Neutrophil (primary cell): ENCODE results near the gene KLK15.

ENCODE experiments used
- H3K27ac ChIP-seq: fragments of 200-600 bp; sonication (generic); 2 replicates; pipeline ENCODE4 v1.5.1; 2016; ENCODE audit warnings: mild to moderate bottlenecking, moderate library complexity
- H3K27me3 ChIP-seq: fragments of 200-600 bp; sonication (generic); 2 replicates; pipeline ENCODE4 v1.6.0; 2016; ENCODE audit warnings: mild to moderate bottlenecking
- H3K36me3 ChIP-seq: fragments of 200-600 bp; sonication (generic); 2 replicates; pipeline ENCODE4 v1.5.1; 2017
- H3K4me1 ChIP-seq, 2 experiments: fragments of 200-600 bp in 1 of 2; sonication (generic) in 1 of 2; 1 replicate in 1 of 2; 2 replicates in 1 of 2; pipeline versions ENCODE4 v1.5.1 to v1.6.1; 2013 to 2016; ENCODE audit warnings: low read depth in 1 of 2, low read length in 1 of 2, mild to moderate bottlenecking in 1 of 2, moderate library complexity in 1 of 2; ENCODE audit not compliant: control insufficient read depth in 1 of 2, insufficient read depth in 1 of 2
- H3K4me3 ChIP-seq, 2 experiments: fragments of 200-600 bp in 1 of 2; sonication (generic) in 1 of 2; 1 replicate in 1 of 2; 2 replicates in 1 of 2; pipeline ENCODE4 v1.5.1; 2013 to 2016; ENCODE audit warnings: low read depth in 1 of 2, low read length in 1 of 2, mild to moderate bottlenecking in 1 of 2, moderate library complexity in 1 of 2
- H3K9me3 ChIP-seq: fragments of 200-600 bp; sonication (generic); 2 replicates; pipeline ENCODE4 v1.5.1; 2016
- CTCF ChIP-seq: fragments of 200-600 bp; sonication (generic); IDR thresholded peaks from 2 replicates; pipeline ENCODE4 v1.5.1; 2016; ENCODE audit warnings: antibody characterized with exemption

Gene KLK15

GRCh38 chr19:50826492-50827240 lies 6.7 kb downstream of the KLK15 start:
- Histone ChIP-seq H3K9me3 (no peaks in the 10 kb centered on the region), H3K4me1 (no peaks in the 10 kb centered on the region), H3K4me3 (no peak overlapping the region), H3K36me3 (no peaks in the 10 kb centered on the region), H3K27me3 (peaks cover 51% of the 10 kb centered on the region), H3K27ac (no peak overlapping the region)
- TF ChIP-seq CTCF: no peak

- H3K27me3 ChIP-seq: peaks cover 65% of the 10 kb centered on the region
- no peaks in the 10 kb centered on the region for H3K36me3 ChIP-seq
- no peak within 1 kb of the TSS for H3K4me3 ChIP-seq
- no peak for TF ChIP-seq CTCF
- no peaks in the 10 kb centered on the region for H3K9me3 ChIP-seq
- H3K27ac ChIP-seq: no peak within 1 kb of the TSS
- no peaks in the 10 kb centered on the region for H3K4me1 ChIP-seq
Measured at GRCh38 chr19:50823389-50824042, 9.9 kb downstream of the KLK15 start, which contains the start of gene KLK1. Gene KLK1 (minus strand): TSS chr19:50823787. CDS start chr19:50823748, 39 bp downstream.

GRCh38 chr19:50822661-50823208 lies 10.6 kb downstream of the KLK15 start:
- Histone ChIP-seq H3K9me3 (no peaks in the 10 kb centered on the region), H3K27ac (no peak overlapping the region), H3K36me3 (no peaks in the 10 kb centered on the region), H3K27me3 (peaks cover 73% of the 10 kb centered on the region), H3K4me3 (no peak overlapping the region), H3K4me1 (peaks cover 0 to 3% of the 10 kb centered on the region in 2 experiments)
- no peak for TF ChIP-seq CTCF

- H3K9me3 ChIP-seq: no peaks in the 10 kb centered on the region
- H3K4me3 ChIP-seq: no peak overlapping the region
- peaks cover 76% of the 10 kb centered on the region for H3K27me3 ChIP-seq
- H3K27ac ChIP-seq: no peak overlapping the region
- TF ChIP-seq CTCF: no peak
- peaks cover 0 to 3% of the 10 kb centered on the region in 2 experiments for H3K4me1 ChIP-seq
- no peaks in the 10 kb centered on the region for H3K36me3 ChIP-seq
Measured at GRCh38 chr19:50821622-50822021, 11.8 kb downstream of the KLK15 start.

GRCh38 chr19:50821248-50821612 lies 12.1 kb downstream of the KLK15 start:
- TF ChIP-seq CTCF: no peak
- Histone ChIP-seq H3K27ac (no peak overlapping the region), H3K9me3 (no peaks in the 10 kb centered on the region), H3K4me3 (no peak overlapping the region), H3K27me3 (peaks cover 77% of the 10 kb centered on the region), H3K4me1 (peaks cover 0 to 3% of the 10 kb centered on the region in 2 experiments), H3K36me3 (no peaks in the 10 kb centered on the region)
